Ovary (tissue), 3 donors: Measurements from ENCODE around the gene ITGAD.

Experiments
- EP300 ChIP-seq: sonication (generic); formaldehyde crosslinking; IDR thresholded peaks from one replicate; pipeline ENCODE4 v1.6.1; 2017; ENCODE audit warnings: antibody characterized with exemption
- POLR2A ChIP-seq: fragments of 450-650 bp; IDR thresholded peaks from one replicate; pipeline ENCODE4 v1.6.1; 2017; ENCODE audit warnings: antibody characterized with exemption, mild to moderate bottlenecking, moderate library complexity
- TF ChIP-seq, protein P1 (sequence below), 3 donors: fragments of 450-650 bp in 2 of 3; fragments of 200-600 bp in 1 of 3; IDR thresholded peaks; one replicate each; pipeline versions ENCODE4 v1.5.1 to v1.8.0; 2016 to 2022; ENCODE audit warnings: antibody characterized with exemption in 3 of 3, mild to moderate bottlenecking in 1 of 3
- donor health status: DM: no; HTN: no; CAD: no.

DNA sequence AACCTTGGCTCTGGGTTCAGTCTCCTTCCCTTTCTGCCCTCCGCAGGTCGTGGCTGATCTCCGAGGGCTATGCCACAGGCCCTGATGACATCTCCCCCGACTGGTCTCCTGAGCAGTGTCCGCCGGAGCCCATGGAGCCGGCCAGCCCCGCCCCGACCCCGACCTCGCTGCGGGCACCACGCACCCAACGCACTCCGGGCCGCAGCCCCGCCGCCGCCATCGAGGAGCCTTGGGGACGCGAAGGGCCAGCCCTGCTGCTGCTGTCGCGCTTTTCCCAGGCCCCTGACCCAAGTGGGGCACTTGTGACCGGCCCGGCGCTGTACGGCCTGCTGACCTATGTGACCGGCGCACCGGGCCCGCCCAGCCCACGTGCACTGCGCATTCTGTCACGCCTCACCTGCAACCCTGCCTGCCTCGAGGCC lies 71.2 kb downstream of the ITGAD start:
- TF ChIP-seq, protein P1, sequence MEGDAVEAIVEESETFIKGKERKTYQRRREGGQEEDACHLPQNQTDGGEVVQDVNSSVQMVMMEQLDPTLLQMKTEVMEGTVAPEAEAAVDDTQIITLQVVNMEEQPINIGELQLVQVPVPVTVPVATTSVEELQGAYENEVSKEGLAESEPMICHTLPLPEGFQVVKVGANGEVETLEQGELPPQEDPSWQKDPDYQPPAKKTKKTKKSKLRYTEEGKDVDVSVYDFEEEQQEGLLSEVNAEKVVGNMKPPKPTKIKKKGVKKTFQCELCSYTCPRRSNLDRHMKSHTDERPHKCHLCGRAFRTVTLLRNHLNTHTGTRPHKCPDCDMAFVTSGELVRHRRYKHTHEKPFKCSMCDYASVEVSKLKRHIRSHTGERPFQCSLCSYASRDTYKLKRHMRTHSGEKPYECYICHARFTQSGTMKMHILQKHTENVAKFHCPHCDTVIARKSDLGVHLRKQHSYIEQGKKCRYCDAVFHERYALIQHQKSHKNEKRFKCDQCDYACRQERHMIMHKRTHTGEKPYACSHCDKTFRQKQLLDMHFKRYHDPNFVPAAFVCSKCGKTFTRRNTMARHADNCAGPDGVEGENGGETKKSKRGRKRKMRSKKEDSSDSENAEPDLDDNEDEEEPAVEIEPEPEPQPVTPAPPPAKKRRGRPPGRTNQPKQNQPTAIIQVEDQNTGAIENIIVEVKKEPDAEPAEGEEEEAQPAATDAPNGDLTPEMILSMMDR (IDR thresholded peaks at IDR 0.05) = no peak
- no peak for TF ChIP-seq POLR2A
- no peak for TF ChIP-seq EP300
